Measurements from ENCODE around the gene HIRA. TPM values are rescaled to one million over a fixed set of nuclear protein-coding genes. Genes with fewer than 3 reads are reported as not detected.
A peak's percentile ranks its signal among the peaks of the same experiment; 100 is the strongest.
"Not testable (repeated sequence)": the region's sequence is repeated elsewhere in the genome, so short reads cannot be mapped to it uniquely, and the experiment has no call there.

The HIRA gene
- total RNA-seq, 1 donor from 2014 or later: 18.1 TPM

DNA sequence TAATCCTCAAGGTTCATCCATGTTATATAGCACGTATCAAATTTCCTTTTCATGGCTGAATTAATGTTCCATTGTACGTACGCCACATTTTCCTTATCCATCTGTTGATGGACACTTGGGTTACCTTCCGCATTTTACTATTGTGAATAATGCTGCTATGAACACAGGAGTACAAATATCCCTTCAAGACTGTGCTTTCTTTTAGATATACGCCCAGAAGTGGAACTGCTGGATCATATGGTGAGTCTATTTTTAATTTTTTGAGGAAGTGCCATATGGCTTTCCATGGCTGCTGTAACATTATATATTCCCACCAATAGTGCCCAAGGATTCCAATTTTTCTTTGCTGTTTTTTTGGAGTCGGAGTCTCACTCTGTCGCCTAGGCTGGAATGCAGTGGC, 6.8 kb upstream of the HIRA start:
- Histone ChIP-seq H3K27ac (replicated peaks) (no peak overlapping the region), H3K4me1 (peaks cover 53% of the 10 kb centered on the region), H3K27me3 (ENCODE audit: low read depth) (no peaks in the 10 kb centered on the region), H3K36me3 (peaks cover 27% of the 10 kb centered on the region), H3K4me3 (no peak overlapping the region), H3K9me3 (replicated peaks) (no peaks in the 10 kb centered on the region)
- no peak for DNase-seq
- TF ChIP-seq, protein P1, sequence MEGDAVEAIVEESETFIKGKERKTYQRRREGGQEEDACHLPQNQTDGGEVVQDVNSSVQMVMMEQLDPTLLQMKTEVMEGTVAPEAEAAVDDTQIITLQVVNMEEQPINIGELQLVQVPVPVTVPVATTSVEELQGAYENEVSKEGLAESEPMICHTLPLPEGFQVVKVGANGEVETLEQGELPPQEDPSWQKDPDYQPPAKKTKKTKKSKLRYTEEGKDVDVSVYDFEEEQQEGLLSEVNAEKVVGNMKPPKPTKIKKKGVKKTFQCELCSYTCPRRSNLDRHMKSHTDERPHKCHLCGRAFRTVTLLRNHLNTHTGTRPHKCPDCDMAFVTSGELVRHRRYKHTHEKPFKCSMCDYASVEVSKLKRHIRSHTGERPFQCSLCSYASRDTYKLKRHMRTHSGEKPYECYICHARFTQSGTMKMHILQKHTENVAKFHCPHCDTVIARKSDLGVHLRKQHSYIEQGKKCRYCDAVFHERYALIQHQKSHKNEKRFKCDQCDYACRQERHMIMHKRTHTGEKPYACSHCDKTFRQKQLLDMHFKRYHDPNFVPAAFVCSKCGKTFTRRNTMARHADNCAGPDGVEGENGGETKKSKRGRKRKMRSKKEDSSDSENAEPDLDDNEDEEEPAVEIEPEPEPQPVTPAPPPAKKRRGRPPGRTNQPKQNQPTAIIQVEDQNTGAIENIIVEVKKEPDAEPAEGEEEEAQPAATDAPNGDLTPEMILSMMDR (IDR thresholded peaks at IDR 0.05; ENCODE audit: borderline replicate concordance): no peak
- intact Hi-C loops (cut with micrococcal nuclease): no loop called here

GRCh38 chr22:19436444-19437161, 5.1 kb upstream of the HIRA start:
- DNase-seq; H3K9me3 ChIP-seq (replicated peaks); H3K27me3 ChIP-seq (ENCODE audit: low read depth); H3K4me3 ChIP-seq; intact Hi-C loops (cut with micrococcal nuclease); H3K27ac ChIP-seq (replicated peaks): not testable (repeated sequence)
- H3K4me1 ChIP-seq: peaks cover 52% of the 10 kb centered on the region
- peaks cover 27% of the 10 kb centered on the region for H3K36me3 ChIP-seq

DNA sequence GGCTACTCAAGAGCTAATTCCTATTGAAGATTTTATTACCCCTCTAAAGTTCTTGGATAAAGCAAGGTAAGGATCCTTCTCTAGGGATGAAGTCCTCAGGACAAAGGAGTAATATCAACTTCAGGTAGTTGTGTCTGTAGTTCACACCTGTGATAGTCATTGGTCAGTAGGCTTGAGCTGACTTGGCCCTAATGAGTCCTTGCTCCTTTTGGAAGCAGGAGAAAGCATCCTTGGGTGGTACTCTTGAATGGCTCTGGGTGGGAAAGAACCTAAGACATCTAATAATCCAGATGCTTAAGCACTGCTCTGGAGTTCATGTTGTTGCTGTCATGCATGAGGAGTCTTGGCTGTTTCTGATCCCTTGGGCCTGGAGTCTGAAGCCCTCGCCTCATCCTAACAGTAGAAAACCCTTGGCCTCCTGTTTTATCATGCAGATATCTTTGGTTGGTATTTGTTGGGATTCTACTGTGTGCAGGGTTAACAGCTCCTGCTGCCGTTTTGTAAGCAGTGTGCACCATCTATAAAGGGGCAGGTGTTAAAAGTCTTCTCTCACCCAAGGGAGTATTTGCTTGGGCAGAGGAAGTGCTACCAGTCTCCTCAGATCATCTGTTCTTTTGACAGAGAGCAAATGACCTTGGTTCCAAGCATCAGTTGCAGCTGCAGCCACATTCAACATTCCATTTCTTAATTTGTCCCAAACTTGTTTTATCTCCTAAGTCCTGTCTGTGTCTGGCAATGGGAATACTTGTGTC, 3.5 kb upstream of the HIRA start:
- intact Hi-C loops (cut with micrococcal nuclease): no loop called here
- TF ChIP-seq, protein P1 (IDR thresholded peaks at IDR 0.05; ENCODE audit: borderline replicate concordance): no peak
- H3K27ac ChIP-seq (replicated peaks): no peak overlapping the region
- H3K4me3 ChIP-seq: no peak overlapping the region
- H3K9me3 ChIP-seq (replicated peaks): no peaks in the 10 kb centered on the region
- DNase-seq: no peak
- H3K36me3 ChIP-seq: peaks cover 27% of the 10 kb centered on the region
- no peaks in the 10 kb centered on the region for H3K27me3 ChIP-seq (ENCODE audit: low read depth)
- peaks cover 55% of the 10 kb centered on the region for H3K4me1 ChIP-seq

DNA sequence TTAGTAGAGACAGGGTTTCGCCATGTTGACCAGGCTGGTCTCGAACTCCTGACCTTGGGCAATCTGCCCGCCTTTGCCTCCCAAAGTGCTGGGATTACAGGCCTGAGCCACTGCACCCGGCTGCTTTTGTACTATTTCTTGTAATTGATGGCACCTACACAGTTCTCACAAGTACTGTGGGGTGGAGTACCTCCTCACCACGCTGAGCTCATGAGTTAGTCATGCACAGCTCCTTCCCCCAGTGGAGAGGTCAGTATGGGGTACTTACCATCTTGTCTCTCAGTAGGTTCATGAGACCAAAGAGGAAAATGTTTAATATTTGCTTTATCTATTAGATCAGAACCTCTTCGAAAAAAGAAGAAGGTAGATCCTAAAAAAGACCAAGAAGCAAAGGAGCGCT, 2.9 kb upstream of the HIRA start:
- peaks cover 55% of the 10 kb centered on the region for H3K4me1 ChIP-seq
- peaks cover 27% of the 10 kb centered on the region for H3K36me3 ChIP-seq
- TF ChIP-seq, protein P1 (IDR thresholded peaks at IDR 0.05; ENCODE audit: borderline replicate concordance): no peak
- intact Hi-C loops (cut with micrococcal nuclease): no loop called here
- H3K9me3 ChIP-seq (replicated peaks): no peaks in the 10 kb centered on the region
- no peaks in the 10 kb centered on the region for H3K27me3 ChIP-seq (ENCODE audit: low read depth)
- DNase-seq: no peak
- no peak overlapping the region for H3K4me3 ChIP-seq
- H3K27ac ChIP-seq (replicated peaks): no peak overlapping the region

GRCh38 chr22:19432133-19432851, 759 bp upstream of the HIRA start, which contains the start of gene MRPL40:
Gene MRPL40, plus strand, starts transcription at chr22:19432545. Its CDS starts 10 bp downstream, at chr22:19432555.
- peak within 1 kb of the TSS; percentile 93 for H3K4me3 ChIP-seq
- DNase-seq: peak; percentile 95
- peak within 1 kb of the TSS; percentile 100 for H3K27ac ChIP-seq (replicated peaks)
- peaks cover 26% of the 10 kb centered on the region for H3K36me3 ChIP-seq
- TF ChIP-seq, protein P1 (IDR thresholded peaks at IDR 0.05; ENCODE audit: borderline replicate concordance): peak; percentile 14
- H3K9me3 ChIP-seq (replicated peaks): no peaks in the 10 kb centered on the region
- no peaks in the 10 kb centered on the region for H3K27me3 ChIP-seq (ENCODE audit: low read depth)
- intact Hi-C loops (cut with micrococcal nuclease): no loop called here
- H3K4me1 ChIP-seq: peaks cover 60% of the 10 kb centered on the region

All from left ventricle myocardium inferior (tissue), 1 donor.